SK-N-MC (cell line): ENCODE measurements around the gene ITPRIPL2.

ENCODE experiments used
- DNase-seq: peaks from one replicate; pipeline ENCODE4 v3.0.0-alpha.2; 2011; ENCODE audit warnings: low read depth, low spot score
- H3K27ac ChIP-seq: fragments of 200-600 bp; sonication (generic); 2 replicates; pipeline ENCODE4 v1.5.1; 2016; ENCODE audit warnings: mixed run types
- H3K36me3 ChIP-seq: fragments of 200-600 bp; sonication (generic); 2 replicates; pipeline ENCODE4 v1.6.1; 2017; ENCODE audit warnings: antibody characterized with exemption, low read length, mixed read lengths; ENCODE audit not compliant: insufficient read depth
- H3K4me3 ChIP-seq: fragments of 200-600 bp; sonication (generic); 2 replicates; pipeline ENCODE4 v1.5.1; 2016
- H3K9ac ChIP-seq: fragments of 200-600 bp; sonication (generic); 2 replicates; pipeline ENCODE4 v1.8.0; 2017; ENCODE audit warnings: mixed run types, mixed read lengths; ENCODE audit not compliant: insufficient read length
- H3K9me3 ChIP-seq: fragments of 200-600 bp; sonication (generic); 2 replicates; pipeline ENCODE4 v1.6.1; 2017; ENCODE audit warnings: low read depth, mild to moderate bottlenecking, antibody characterized with exemption, low read length, moderate library complexity, mixed read lengths
- EZH2 ChIP-seq: fragments of 200-600 bp; sonication (generic); IDR thresholded peaks from one replicate; pipeline ENCODE4 v1.6.1; 2017; ENCODE audit warnings: antibody characterized with exemption
- FOXP2 ChIP-seq: optimal IDR thresholded peaks from 2 replicates; pipeline ENCODE3; 2011; ENCODE audit warnings: mild to moderate bottlenecking, moderate library complexity; ENCODE audit not compliant: insufficient read depth; ENCODE audit errors: extremely low read length, control extremely low read depth
- POLR2AphosphoS5 ChIP-seq: IDR thresholded peaks from 2 replicates; pipeline ENCODE4 v1.6.1; 2012; ENCODE audit warnings: mild to moderate bottlenecking, low read depth, low read length, borderline replicate concordance

The ITPRIPL2 gene

GRCh38 chr16:19113577-19114358 is at the start of gene ITPRIPL2:
TSS of gene ITPRIPL2 (plus strand) at chr16:19113964. CDS start at chr16:19114462, 498 bp downstream.
- Histone ChIP-seq H3K27ac (no peak within 1 kb of the TSS), H3K36me3 (no peaks in the 10 kb centered on the region), H3K9me3 (no peaks in the 10 kb centered on the region), H3K4me3 (no peak within 1 kb of the TSS), H3K9ac (no peak within 1 kb of the TSS)
- no peak for DNase-seq
- TF ChIP-seq FOXP2 (no peak), POLR2AphosphoS5 (no peak), EZH2 (no peak)

GRCh38 chr16:19066988-19067348 is 46.8 kb upstream of the ITPRIPL2 start:
- H3K36me3 ChIP-seq, result peaks cover 3% of the 10 kb centered on the region; the same call in 1 of the 2 replicates
- H3K27ac ChIP-seq, result 0 out of 2 replicates have a peak overlapping the region, but pooled peaks have one; percentile 19
- no peak for TF ChIP-seq EZH2
- no peak for TF ChIP-seq FOXP2
- TF ChIP-seq POLR2AphosphoS5, result no peak
- H3K9me3 ChIP-seq, result no peaks in the 10 kb centered on the region
- peak overlapping the region; percentile 98 for H3K4me3 ChIP-seq
- DNase-seq, result no peak
- H3K9ac ChIP-seq, result no peak overlapping the region

GRCh38 chr16:19067349-19068236 is 46.2 kb upstream of the ITPRIPL2 start, which contains the start of gene COQ7:
TSS of gene COQ7 (plus strand) at chr16:19067614. CDS start at chr16:19067665, 51 bp downstream.
- TF ChIP-seq POLR2AphosphoS5 (peak; percentile 49; the same call in 1 of the 2 replicates), EZH2 (no peak), FOXP2 (no peak)
- Histone ChIP-seq H3K27ac (peak within 1 kb of the TSS; percentile 95), H3K9me3 (no peaks in the 10 kb centered on the region), H3K36me3 (peaks cover 7% of the 10 kb centered on the region; the same call in 1 of the 2 replicates), H3K9ac (peak within 1 kb of the TSS; percentile 97), H3K4me3 (peak within 1 kb of the TSS; percentile 98)
- DNase-seq, result peak; percentile 100

- H3K9me3 ChIP-seq, result no peaks in the 10 kb centered on the region
These were observed 45.4 kb upstream of the ITPRIPL2 start for GRCh38 chr16:19068237-19068815.

GRCh38 chr16:19071811-19072777 is 41.7 kb upstream of the ITPRIPL2 start:
- TF ChIP-seq FOXP2, result no peak
- no peak for TF ChIP-seq EZH2
- no peak for TF ChIP-seq POLR2AphosphoS5
- no peak for DNase-seq
- no peak overlapping the region for H3K4me3 ChIP-seq
- H3K9me3 ChIP-seq, result no peaks in the 10 kb centered on the region
- no peak overlapping the region for H3K27ac ChIP-seq
- H3K36me3 ChIP-seq, result peaks cover 7% of the 10 kb centered on the region; the same call in 1 of the 2 replicates
- H3K9ac ChIP-seq, result no peak overlapping the region

More at GRCh38 chr16:19068237-19068815, 45.4 kb upstream of the ITPRIPL2 start:
- H3K27ac ChIP-seq, result peak overlapping the region; percentile 95; the same call in 1 of the 2 replicates
- DNase-seq, result no peak
- peaks cover 7% of the 10 kb centered on the region; the same call in 1 of the 2 replicates for H3K36me3 ChIP-seq
- peak overlapping the region; percentile 97 for H3K9ac ChIP-seq
- H3K4me3 ChIP-seq, result peak overlapping the region; percentile 98
- no peak for TF ChIP-seq EZH2

GRCh38 chr16:19073344-19073743 is 40.4 kb upstream of the ITPRIPL2 start:
- Histone ChIP-seq H3K4me3 (no peak overlapping the region), H3K27ac (no peak overlapping the region), H3K9me3 (no peaks in the 10 kb centered on the region), H3K9ac (no peak overlapping the region), H3K36me3 (peaks cover 7% of the 10 kb centered on the region; the same call in 1 of the 2 replicates)
- TF ChIP-seq POLR2AphosphoS5 (no peak), FOXP2 (no peak), EZH2 (no peak)
- DNase-seq, result no peak

- DNase-seq, result no peak
- Histone ChIP-seq H3K4me3 (no peak overlapping the region), H3K9ac (no peak overlapping the region), H3K9me3 (no peaks in the 10 kb centered on the region), H3K36me3 (peaks cover 9% of the 10 kb centered on the region; the same call in 1 of the 2 replicates), H3K27ac (no peak overlapping the region)
- no peak for TF ChIP-seq POLR2AphosphoS5
- TF ChIP-seq FOXP2, result no peak
- no peak for TF ChIP-seq EZH2
These were observed 39.9 kb upstream of the ITPRIPL2 start for GRCh38 chr16:19073863-19074262.
